HG03439 (cell line): ENCODE results near the gene NOTO.
"Not testable (repeated sequence)": the region's sequence is repeated elsewhere in the genome, so short reads cannot be mapped to it uniquely, and the experiment has no call there.

Source experiments
- ATAC-seq: cut with Tn5 transposase; IDR thresholded peaks from one replicate; pipeline ENCODE4 v1.9.1; 2021; ENCODE audit warnings: mild to moderate bottlenecking, moderate library complexity; ENCODE audit not compliant: unreplicated experiment

NOTO gene, protein sequence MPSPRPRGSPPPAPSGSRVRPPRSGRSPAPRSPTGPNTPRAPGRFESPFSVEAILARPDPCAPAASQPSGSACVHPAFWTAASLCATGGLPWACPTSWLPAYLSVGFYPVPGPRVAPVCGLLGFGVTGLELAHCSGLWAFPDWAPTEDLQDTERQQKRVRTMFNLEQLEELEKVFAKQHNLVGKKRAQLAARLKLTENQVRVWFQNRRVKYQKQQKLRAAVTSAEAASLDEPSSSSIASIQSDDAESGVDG

DNA sequence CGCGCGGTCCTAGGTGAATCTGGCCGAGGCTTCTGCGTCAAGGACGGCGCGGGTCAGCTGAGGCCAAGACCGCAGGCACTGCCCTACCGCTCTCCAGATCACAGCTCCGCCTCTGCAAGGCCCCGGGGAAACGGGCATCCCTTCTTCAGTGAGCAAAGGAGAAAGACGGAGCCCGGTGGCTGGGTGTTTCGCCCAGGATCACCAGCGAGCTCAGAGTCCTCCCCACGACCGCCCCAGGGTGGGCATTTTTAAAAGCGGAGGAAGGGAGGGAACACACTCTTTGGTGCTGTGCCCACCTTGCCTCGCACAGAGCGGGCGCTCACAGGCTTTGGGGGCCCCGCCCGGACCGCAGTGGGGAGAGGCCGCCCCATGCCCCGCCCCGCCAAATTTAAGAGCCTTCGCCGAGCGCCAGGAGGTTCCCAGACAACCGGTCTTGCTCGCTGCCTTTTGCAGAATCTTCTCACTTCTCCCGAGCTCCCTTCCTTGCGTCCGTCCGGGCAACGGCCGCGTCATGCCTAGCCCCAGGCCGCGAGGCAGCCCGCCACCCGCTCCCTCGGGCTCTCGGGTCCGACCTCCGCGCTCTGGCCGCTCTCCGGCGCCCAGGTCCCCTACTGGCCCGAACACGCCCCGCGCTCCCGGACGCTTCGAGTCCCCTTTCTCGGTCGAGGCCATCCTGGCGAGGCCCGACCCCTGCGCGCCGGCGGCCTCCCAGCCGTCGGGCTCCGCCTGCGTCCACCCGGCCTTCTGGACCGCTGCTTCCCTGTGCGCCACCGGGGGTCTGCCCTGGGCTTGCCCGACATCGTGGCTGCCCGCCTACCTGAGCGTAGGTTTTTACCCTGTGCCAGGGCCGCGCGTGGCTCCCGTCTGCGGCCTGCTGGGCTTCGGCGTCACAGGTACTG is at the start of gene NOTO:
TSS of gene NOTO (plus strand) at position 419 of the 899 bp plus-strand sequence. CDS start at position 512, 93 bp downstream.
- no peak for ATAC-seq

DNA sequence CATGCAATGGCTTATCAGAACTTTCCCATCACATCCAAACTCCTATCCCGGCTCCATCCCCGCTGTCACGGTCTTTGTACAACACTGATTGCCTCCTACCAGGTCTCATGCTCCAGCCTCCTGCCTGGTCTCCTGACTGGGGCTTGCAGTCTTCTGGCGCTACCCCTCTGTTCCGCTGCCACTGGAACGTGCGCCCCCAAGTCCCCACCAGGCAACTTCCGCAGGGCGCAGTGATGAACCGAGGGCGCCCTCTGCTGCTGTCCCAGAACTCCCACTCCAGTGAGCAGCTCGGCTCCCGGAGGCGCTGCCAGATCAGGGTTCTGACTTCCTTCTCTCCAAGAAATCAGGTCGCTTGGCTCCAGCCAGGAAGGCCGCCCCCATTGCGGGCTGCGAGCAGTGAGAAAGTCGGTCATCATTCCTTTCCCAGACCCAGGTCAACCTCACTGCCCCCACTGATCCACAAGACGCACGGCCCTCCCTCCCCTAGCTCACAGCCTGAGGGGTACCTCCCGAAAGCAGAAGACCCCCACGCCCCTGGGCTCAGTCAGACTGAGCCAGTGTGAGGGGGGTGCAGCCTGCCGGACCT is 45.7 kb upstream of the NOTO start:
- ATAC-seq: no peak

DNA sequence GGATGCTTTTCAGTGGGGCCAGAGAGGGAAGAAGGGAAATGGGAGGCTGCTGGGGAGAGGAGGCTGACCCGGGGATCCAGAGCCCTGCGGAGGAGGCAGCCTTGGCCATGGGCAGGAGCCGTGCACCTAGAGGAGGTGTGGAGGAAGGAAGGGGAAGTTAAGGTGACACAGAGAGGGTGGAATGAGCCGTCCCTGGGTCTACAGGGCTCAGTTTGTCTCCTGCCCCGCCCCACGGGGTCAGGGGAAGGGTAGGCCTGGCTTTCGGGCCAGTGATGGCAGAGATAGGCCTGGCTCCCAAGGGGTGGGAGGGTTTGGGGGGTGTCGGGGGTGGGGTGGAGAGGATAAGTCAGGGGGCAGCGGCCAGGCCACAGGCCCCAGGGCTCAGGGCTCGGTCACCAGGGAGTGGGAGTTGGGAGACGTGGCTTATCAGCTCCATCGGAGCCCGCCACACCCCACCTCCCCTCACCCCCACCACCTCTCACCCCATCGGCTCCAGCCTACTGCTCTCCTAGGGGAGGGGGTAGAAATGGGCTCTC is 39.5 kb upstream of the NOTO start:
- no peak for ATAC-seq

DNA sequence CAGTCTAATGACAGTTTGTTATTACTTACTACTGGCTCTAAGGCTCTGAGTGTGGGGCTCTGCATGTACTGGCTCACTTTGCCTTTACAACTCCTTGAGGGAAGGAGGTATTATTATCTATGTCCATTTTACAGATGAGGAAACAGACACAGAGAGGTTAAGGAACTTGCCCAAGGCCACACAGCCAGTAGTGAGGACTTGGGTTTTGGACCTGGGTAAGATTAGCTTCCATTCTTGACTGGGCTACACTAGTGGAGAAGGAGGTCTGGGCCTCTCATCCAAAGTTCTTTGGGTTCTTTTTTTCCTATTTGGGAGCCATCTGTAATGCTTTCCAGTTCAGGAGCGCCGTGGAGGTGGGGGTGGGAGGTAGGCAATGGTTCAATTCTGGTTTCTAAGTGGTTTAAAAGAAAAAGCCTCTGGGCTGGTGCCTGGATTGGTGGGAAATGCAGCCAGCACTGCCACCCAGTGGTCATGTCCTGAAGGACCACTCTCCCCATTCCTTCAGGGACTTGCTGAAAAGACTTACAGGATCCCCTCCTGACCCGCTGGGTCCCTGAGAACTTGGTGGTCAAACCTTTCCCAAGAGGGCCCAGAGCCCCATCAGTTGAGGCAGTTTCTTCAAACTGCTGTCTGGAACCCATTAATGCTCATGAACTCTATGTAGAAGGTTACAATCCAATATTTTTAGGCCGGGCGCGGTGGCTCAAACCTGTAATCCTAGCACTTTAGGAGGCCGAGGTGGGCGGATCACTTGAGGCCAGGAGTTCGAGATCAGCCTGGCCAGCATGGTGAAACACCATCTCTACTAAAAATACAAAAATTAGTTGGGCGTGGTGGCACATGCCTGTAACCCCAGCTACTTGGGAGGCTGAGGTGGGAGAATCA is 38.6 kb upstream of the NOTO start:
- ATAC-seq: peak; percentile 83

DNA sequence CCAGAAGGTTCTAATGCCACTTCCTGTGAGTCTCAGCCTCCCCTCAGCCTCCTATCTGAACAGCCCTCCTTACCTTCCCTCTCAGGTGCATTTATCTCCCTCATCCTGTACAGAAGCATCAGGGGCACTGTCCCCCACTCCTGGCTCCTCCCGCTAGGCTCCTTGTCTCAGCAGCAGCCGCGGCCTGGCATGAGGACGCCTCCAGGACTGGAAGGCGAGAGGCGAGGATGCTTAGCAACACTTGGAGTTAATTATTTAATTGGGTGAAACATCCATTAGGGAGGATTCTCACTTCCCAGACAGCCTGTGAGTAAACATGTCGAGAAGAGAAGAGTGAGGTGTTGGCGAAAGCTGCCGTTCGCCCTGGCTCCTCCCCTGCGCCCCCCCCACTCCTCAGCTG is 36.4 kb upstream of the NOTO start:
- ATAC-seq: not testable (repeated sequence)

DNA sequence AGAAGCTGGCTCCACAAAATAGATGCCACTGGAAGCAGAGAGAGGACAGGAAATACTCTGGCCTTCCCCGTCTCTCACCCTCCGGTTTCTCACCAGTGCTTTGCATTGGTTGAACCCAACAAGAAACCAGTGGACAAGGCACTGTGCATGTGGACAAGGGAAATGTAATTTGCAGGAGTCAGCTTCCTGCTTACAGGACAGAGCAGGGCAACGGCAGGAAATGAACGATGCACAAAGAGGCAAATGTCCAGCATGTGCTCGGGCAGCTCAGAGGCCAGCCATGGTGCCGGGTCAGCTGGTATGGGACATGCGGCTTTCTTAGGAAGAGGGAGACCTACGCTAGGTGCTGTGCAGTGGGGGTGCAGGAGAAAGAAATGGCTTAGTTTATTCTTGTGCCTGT is 35.6 kb upstream of the NOTO start:
- ATAC-seq: not testable (repeated sequence)

DNA sequence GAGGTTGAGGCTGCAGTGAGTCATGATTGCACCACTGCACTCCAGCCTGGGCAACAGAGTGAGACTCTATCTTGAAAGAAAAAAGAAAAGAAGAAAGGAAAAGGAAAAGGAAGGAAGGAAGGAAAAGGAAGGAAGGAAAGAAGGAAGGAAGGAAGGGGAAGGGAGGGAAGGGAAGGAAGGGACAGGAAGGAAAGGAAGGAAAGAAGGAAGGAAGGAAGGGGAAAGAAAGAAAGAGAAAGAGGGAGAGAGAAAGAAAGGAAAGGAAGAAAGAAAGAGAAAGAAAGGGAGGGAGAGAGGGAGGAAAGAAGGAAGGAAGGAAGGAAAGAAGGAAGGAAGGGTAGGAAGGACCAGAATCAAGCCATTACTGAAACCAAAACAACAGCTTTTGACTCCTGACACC is 34.0 kb upstream of the NOTO start:
- ATAC-seq: not testable (repeated sequence)

DNA sequence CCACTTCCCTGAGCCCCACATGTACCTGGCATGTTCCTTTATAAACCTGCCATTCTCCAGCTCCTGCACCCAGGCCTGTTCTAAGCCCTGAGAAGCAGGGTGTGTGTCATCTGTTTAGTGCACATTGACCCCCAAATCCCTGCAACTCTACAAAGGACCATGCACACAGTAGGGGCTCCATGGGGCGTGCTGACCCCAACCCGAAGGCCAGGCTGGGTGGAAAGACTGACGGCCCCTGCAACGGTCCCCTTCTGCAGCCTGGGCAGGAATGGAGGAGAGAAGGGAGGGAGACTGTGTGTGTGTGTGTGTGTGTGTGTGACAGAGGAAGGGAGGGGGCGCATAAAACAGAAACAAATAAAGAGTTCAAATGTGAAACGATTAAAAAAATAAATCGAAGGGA is 32.0 kb upstream of the NOTO start:
- ATAC-seq: not testable (repeated sequence)

DNA sequence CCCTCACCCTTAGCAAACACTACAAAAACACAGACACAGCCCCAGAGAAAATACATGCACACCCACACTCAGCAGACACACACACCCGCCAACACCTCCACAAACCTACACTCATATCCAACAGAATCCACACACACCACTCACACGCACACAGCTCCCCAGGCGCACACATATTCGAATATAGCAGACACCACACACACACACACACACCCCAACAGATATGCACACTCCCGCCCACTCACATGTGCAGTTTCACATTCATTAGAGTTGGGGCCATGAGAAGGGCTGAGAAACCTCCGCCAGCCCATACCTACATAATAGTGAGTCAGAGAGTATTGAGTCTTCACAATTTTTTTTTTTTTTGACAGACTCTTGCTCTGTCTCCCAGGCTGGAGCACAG is 29.4 kb upstream of the NOTO start:
- no peak for ATAC-seq

DNA sequence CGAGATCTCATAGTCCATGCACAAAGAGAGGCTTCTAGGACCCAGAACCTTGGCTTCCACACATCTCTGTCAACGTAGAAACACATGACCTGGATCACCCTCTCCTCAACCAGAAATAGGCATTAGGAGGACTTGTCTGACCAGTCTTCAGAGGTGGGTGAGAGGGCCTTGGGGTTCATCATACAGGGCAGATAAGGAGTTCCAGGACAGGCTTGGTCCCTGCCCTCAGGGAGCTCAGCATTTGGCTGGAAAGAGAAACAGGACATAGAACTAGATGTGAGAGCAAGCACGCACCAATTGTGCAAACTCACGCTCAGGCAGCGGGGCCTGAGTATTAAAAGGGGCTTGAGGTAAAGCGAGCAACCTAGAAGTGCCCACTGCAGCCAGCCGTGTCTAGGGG is 28.6 kb upstream of the NOTO start:
- no peak for ATAC-seq

DNA sequence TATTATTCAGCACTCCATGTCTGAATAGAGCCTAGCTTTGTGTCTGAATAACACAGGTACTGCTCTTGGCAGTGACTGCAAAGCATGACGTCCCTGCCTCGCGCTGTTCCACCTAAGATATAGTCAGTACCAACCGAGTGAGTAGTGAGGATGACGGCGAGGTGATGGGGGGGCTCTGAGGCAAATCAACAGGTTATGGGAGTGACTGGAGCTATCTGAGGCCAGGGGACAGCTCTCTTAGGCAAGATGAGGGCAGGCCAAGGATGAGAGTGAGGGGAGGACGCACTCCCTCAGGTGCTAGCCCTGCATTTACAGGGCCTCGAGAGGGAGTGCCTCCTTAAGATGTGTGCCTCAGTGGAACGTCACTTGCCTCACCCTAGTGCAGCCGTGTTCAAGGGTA is 28.1 kb upstream of the NOTO start:
- no peak for ATAC-seq

DNA sequence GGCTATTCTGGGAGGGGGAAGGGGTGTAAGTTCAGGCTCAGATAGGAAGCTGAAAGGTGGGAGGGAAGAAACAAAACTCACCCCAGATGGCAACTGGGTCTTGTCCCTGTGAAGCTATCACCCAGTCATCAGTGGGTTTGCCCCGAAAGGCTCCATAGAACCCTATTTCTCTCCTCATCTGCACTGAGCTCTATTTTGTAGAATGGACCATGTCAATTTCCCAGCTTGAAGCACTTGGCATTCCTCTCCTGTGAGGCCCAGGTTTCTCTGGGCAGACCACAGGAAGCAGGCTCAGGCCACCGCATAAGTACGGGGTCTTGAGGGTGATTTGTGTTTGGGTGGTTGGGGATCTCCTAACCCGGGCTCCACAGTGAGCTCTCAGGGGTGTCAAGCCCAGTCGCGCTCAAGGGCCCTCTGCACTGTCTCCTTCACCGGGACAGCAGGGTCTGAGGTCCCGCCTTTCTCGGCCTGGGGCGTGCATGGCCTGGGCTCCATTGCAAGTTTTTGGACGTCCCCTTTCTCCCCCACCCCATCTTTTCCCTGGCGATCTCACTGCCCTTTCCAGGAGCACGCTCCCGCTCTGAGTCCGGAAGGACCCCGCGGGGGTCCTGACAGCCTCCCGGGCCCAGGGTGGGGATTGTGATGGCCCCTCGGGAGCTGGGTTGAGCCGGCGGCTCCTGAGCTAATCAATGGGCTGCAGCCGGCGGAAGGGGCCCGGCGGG is 27.3 kb upstream of the NOTO start:
- no peak for ATAC-seq

DNA sequence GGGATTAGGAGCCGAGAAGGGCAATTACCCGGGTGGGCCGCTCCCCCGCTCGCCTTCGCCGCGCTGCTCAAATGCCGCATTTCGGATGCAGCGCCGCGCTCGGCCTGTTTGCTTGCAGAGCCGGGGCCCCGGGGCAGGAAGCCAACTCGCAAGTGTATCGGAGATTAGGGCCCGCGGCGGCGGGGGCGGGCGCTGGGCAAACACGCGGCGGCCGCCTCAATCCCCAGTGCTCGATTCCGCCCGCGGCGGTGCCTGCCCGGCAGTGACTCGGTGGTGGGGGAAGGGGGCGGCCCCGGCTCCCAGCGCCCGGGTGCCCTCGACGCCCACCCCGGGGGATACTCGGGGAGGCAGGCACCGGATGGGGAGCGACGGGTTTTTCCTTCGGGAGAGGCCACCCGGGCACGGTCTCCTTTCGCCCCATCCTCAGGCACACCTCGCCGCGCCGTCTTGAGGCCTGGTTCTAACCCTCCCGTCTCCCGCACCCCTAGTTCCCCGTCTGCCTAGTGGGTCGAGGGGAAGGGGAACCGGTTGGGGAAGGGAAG is 26.6 kb upstream of the NOTO start:
- no peak for ATAC-seq

DNA sequence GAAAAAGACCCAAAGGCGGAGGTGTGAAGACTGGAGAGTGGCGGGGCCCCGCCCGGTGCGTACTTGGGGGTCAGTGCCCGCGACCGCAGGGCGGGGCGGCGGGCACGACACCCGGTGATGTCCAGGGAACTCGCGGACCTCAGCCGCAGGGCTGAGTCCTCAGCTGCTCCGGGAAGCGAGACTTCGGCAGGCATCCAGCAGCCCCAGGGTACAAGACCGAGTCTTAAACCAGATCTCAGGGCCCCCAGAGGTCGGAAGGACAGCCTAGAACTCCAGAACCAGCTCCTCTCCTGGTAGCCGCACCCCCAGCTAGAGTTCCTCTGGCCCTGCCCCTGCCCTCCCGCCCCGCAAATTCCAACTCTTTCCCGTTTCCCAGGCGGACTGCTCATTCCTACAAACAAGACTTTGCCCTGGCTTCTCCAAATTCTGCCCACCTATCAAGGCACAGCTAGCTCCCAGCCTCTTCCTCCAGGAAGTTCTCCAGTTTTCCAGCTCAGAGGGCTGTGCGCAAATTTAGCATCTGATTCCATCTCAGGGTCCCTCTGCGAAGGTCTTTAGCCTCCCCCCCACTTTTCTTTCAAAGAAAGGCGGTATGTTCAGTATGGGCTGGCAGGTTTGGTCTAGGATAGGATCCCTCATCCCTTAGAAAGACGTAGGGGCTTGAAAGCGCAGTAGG is 26.0 kb upstream of the NOTO start:
- no peak for ATAC-seq

DNA sequence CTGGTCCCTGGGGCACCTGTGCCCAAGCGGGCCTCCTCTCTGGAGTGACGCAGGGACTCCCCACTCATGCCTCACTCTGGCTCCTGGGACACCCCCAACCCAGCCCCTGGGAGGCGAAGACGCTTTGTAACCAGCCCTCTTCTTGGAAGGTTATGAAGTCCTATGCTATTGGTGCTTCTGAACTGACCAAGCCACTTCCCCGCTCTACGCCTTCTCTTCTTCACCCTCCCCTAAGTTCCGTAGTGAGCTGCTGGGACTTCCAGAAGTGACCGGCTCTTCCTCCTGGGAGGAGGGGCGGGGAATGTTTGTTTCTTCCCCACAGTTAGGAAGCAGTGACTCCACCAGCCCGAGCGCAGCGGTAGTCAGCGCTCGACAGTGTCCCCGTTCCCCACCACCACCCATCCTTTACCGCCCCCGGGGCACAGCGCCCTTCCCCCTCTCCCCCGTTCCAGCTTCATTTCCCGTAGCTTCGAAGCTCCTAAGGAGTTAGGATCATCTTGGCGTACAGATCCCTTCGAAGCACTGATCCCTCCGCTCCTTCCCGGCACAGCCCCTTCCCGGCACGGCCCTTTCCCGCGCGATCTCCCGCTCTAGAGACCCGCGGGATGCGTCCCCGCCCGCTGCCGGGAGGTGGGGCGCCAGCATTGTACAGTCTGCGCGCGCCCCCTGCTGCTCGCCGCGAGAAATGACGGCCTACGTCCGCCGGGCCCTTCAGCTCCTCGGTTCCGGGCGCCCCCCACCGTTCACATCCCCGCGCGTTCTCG is 25.3 kb upstream of the NOTO start:
- ATAC-seq: peak; percentile 90

DNA sequence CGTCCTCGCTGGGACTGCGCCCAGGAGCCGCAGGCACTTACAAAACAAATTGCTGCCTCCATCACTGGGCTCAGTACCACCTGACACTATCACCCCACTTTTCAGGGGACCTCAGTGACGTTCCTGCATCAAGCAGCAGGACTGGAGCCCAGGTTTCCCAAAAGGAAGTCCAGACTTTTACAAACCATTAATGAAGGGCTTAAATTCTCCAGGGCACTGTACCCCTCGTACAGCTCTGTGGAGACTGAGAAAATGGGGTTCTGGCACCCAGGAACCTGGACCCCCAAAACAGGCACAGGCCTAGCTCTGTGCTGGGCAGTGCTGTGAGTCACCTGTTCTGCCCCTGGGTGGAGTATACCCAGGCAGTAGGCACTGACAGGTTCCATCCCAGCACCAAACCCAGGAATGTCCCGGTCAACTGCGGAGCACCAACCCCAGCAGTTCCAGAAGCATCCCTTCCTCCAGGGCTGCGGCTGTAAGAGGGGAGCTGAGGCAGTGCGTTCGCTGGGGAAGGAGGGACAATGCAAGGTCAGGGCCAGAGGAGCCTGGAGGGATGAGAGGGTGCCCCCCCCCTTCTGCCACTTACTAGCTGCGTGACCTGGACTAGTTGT is 24.6 kb upstream of the NOTO start:
- ATAC-seq: no peak

DNA sequence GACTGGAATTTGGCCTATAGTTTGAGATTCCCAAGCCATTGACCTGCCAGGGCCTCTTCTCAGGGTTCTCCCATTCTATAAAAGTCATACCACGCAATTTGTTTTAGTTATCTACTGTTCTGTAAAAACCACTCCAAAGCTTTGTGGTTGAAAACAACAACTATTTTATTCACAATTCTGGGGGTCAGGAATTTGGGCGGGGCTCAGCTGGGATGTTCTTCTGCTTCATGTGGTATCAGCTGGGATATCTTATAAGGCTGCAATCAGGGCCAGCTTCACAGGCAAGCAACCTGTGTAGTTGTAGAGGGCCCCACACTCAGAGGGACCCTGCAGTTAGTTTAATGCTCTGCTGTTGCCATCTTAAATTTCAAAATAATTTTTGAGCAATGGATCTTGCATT is 16.4 kb upstream of the NOTO start:
- no peak for ATAC-seq

DNA sequence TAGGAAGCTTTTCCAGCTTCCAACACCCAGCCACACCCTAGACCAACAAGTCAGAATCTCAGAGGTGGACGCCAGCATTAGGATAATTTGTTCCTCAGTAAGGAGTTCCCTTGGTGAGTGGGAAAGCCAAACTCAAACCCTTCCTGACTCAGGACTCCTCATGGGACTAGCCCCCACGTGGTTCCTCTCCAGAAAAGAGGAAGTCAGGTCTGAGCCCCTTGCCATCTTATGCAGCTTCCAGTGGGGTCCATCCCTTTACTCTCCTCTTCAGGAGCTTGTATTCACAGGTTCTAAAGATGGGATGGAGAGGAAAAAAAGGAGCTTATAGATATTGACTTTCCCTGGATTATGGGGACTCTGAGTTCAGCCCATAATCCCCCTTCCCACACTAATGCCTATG is 14.8 kb upstream of the NOTO start:
- ATAC-seq: no peak
